Measurements from ENCODE around the gene ZNRF3.

ZNRF3 gene

DNA sequence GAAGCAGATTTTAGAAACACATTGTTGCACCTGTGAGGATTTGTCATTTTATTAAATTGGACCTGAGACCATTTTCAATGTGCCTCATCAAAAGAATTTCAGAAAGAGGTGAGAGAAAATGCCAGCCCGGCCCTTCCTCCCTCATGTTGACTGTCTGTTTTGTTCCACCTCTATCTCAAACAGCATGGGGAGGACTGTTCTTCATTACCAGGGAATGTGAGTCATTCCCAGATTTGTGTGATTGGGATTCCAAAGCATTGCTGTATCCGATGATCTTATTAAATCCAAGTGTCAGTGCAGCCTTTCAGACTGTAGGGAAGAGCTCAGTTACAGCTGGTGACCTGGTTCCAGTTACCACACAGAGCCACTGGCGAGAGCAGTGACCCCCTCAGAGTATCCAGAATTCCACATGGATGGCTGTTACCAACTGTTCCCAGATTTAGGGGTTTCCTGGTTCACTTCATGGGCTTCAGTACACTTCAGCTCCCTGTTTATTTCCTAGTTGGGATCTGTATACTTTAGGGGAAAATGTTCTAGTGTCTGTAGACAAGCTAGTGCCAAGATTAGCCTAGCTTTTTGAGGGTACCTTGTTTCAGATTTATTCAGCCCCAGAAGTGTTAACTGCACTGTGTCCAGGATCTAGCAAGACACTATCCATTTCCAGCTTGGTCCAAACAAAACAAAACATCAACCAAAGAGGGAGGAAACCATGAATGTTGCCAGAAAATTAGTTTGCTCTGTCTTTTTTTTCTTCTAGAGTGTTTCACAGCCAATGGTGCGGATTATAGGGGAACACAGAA is 210.3 kb downstream of the ZNRF3 start:
- TF ChIP-seq, protein P1, sequence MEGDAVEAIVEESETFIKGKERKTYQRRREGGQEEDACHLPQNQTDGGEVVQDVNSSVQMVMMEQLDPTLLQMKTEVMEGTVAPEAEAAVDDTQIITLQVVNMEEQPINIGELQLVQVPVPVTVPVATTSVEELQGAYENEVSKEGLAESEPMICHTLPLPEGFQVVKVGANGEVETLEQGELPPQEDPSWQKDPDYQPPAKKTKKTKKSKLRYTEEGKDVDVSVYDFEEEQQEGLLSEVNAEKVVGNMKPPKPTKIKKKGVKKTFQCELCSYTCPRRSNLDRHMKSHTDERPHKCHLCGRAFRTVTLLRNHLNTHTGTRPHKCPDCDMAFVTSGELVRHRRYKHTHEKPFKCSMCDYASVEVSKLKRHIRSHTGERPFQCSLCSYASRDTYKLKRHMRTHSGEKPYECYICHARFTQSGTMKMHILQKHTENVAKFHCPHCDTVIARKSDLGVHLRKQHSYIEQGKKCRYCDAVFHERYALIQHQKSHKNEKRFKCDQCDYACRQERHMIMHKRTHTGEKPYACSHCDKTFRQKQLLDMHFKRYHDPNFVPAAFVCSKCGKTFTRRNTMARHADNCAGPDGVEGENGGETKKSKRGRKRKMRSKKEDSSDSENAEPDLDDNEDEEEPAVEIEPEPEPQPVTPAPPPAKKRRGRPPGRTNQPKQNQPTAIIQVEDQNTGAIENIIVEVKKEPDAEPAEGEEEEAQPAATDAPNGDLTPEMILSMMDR (IDR thresholded peaks at IDR 0.05; ENCODE audit: low read depth, low read length, missing control alignments): no peak
- no peak overlapping the region for H3K4me3 ChIP-seq (ENCODE audit: low read depth, low read length)
- no peak for DNase-seq (ENCODE audit: low read depth)

DNA sequence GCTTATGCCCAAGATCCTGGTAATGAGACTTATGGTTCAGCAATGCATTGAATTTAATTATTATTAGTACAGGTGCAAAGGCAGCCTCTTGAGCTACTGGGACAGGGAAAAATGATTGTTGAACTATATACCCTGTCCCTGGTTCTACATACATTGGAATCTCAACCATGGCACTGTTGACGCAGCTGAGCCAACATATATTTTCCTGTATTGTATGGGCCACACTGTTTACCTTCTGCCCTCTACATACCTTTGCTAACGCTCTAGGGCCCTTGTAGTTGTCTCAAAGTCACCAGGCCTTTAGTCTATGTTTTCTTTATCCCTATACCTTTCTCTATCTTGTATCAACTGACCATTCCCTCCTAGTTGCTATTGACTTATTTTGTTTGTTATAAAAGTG is 212.1 kb downstream of the ZNRF3 start:
- H3K4me3 ChIP-seq (ENCODE audit: low read depth, low read length): no peak overlapping the region
- TF ChIP-seq, protein P1 (IDR thresholded peaks at IDR 0.05; ENCODE audit: low read depth, low read length, missing control alignments): no peak
- DNase-seq (ENCODE audit: low read depth): no peak

DNA sequence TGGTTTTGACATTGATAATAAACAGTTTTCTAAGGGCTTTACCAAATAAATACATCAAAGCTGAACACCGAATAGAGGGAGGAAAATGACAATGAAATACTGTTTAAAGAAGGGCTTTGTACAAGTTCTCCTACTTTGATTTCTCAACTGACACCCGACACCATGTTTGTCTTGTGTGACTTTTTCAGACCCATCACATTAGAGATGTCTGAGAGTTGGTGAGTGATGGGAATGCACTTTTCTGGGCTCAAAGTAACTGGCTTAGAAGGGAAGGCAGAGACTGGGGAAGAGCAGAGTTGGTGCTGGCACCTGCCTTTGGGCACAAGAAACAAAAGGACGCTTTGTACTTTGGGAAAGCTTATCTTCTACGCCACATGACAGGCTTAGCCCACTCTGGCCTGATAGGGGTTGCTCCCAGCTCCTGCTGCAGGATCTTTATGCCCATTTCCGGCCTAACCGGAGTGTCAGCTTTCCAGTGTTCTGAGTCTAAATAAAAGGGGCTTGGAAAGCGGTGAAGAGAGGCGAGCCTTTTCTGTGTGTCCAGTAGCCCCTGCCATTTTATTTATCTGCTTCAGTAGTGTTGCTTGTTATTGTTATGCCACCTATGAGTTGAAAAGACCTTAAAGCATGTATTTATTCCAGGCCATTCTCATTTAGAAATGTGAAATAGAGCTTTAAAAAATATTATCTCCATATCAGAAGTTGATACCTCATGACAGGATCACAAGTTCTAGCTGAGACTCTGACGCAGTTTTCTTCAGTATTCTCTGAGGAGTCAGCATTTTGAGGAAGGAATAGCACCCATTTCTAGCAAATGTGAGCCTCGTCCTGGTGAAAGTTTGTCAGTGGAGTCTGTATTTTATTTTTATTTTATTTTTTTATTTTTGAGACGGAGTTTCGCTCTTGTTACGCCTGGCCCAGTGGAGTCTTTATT is 213.6 kb downstream of the ZNRF3 start:
- TF ChIP-seq, protein P1 (IDR thresholded peaks at IDR 0.05; ENCODE audit: low read depth, low read length, missing control alignments): no peak
- no peak for DNase-seq (ENCODE audit: low read depth)
- H3K4me3 ChIP-seq (ENCODE audit: low read depth, low read length): no peak overlapping the region

DNA sequence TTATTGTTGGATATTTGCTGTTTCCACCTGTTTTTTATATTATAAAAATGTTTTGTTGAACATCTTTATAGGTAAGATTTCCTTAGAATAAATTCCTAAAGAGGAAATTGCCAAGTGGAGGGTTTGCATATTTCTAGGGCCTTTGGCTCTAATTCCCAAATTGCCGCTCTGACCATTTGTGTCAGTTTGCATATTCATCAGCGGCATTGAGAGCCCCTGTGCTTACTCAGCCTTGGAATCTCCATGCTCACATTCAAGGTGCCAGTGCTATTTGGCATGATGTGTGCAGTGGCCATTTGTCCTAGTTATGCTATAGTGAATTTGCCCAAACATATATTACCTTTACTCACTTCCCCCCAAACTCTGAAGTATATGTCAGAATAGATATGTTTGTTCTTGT is 214.9 kb downstream of the ZNRF3 start:
- no peak for DNase-seq (ENCODE audit: low read depth)
- no peak overlapping the region for H3K4me3 ChIP-seq (ENCODE audit: low read depth, low read length)
- TF ChIP-seq, protein P1 (IDR thresholded peaks at IDR 0.05; ENCODE audit: low read depth, low read length, missing control alignments): no peak

DNA sequence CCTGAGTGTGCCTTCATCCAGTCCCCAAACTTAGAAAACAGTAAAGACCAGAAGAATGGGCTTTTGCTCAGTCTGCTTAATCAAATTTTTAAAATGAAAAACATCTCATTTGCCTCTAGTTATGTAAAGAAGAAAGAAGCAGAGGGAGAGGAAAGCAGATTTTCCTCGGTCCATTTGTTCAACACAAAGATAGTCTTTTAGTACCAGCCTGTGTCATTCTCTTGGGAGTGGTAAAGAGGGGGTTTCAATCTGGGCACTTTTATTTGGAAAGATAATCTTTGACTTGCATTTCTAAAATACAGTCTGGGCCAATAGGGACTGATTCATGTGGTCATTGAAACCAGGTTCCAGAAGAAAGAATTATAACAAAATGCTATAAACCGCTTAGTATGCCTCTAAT is 218.9 kb downstream of the ZNRF3 start:
- H3K4me3 ChIP-seq (ENCODE audit: low read depth, low read length): no peak overlapping the region
- TF ChIP-seq, protein P1 (IDR thresholded peaks at IDR 0.05; ENCODE audit: low read depth, low read length, missing control alignments): no peak
- no peak for DNase-seq (ENCODE audit: low read depth)

DNA sequence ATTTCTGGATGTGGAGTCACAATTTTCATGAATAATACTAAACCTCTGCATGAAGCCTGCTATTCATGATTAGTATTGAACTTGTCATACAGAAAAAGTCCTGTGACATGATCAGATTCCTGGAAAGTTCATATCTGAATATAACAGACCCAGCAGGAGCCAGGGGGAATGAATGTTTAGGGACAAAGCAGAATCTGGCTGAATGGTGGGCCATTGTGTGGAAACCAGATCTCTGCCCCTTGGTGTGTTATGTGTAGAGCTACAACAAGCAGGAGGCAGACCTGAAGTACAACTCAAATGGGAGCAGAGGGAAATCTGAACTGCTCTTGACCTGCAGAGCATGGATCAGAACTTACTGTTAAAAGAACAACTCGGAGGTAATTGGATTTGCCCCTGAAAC is 219.7 kb downstream of the ZNRF3 start:
- TF ChIP-seq, protein P1 (IDR thresholded peaks at IDR 0.05; ENCODE audit: low read depth, low read length, missing control alignments): no peak

More for the DNA sequence above, 219.7 kb downstream of the ZNRF3 start:
- H3K4me3 ChIP-seq (ENCODE audit: low read depth, low read length): no peak overlapping the region
- no peak for DNase-seq (ENCODE audit: low read depth)

All from GM12864 (cell line).